Suprapubic skin (tissue), 4 donors: ENCODE results near the gene CYP2S1. TPM values are rescaled to one million over a fixed set of nuclear protein-coding genes. Genes with fewer than 3 reads are reported as not detected.

Experiments
- DNase-seq, 2 donors: peaks; one replicate each; pipeline ENCODE4 v3.0.0-alpha.2; 2019; ENCODE audit warnings: low spot score in 2 of 2
- H3K27ac ChIP-seq: fragments of 200-600 bp; sonication (generic); one replicate; pipeline ENCODE4 v1.5.1; 2019
- H3K27me3 ChIP-seq: fragments of 200-600 bp; sonication (generic); one replicate; pipeline ENCODE4 v1.5.1; 2019
- H3K36me3 ChIP-seq: fragments of 200-600 bp; sonication (generic); one replicate; pipeline ENCODE4 v1.5.1; 2019
- H3K4me1 ChIP-seq: fragments of 200-600 bp; sonication (generic); one replicate; pipeline ENCODE4 v1.5.1; 2019
- H3K4me3 ChIP-seq: fragments of 200-600 bp; sonication (generic); one replicate; pipeline ENCODE4 v1.5.1; 2019; ENCODE audit warnings: mild to moderate bottlenecking
- H3K9me3 ChIP-seq: fragments of 200-600 bp; sonication (generic); one replicate; pipeline ENCODE4 v1.5.1; 2019
- EP300 ChIP-seq: sonication (generic); formaldehyde crosslinking; IDR thresholded peaks from one replicate; pipeline ENCODE4 v1.6.1; 2017; ENCODE audit warnings: antibody characterized with exemption
- POLR2A ChIP-seq, 2 donors: fragments of 450-650 bp; IDR thresholded peaks; one replicate each; pipeline ENCODE4 v1.6.1; 2017; ENCODE audit warnings: antibody characterized with exemption in 2 of 2, mild to moderate bottlenecking in 2 of 2, moderate library complexity in 2 of 2
- POLR2AphosphoS5 ChIP-seq, 3 donors: sonication (generic); formaldehyde crosslinking; IDR thresholded peaks; one replicate each; pipeline ENCODE4 v1.6.1; 2017; ENCODE audit warnings: antibody characterized with exemption in 3 of 3
- WGBS: methylation state at CpG from one replicate; pipeline ENCODE4 v1.1.5; 2018; 5-methylcytosine and 5-hydroxymethylcytosine counted together
- total RNA-seq, 4 donors: library from RNA; depleted of rRNA; stranded (reverse); fragments of >200 nt; gene quantifications; one replicate each; pipeline ENCODE4 v1.1.0, GENCODE V29; 2016
- TF ChIP-seq, protein P1 (sequence below), 2 donors: fragments of 200-600 bp in 1 of 2; fragments of 450-650 bp in 1 of 2; sonication (generic) in 1 of 2; IDR thresholded peaks; one replicate each; pipeline ENCODE4 v1.5.1; 2016 to 2019; ENCODE audit warnings: antibody characterized with exemption in 2 of 2, mild to moderate bottlenecking in 1 of 2, moderate library complexity in 1 of 2

The CYP2S1 gene
- total RNA-seq, 4 donors from 2014 or later, result 1.8 to 6.5 (median 2.5) TPM

DNA sequence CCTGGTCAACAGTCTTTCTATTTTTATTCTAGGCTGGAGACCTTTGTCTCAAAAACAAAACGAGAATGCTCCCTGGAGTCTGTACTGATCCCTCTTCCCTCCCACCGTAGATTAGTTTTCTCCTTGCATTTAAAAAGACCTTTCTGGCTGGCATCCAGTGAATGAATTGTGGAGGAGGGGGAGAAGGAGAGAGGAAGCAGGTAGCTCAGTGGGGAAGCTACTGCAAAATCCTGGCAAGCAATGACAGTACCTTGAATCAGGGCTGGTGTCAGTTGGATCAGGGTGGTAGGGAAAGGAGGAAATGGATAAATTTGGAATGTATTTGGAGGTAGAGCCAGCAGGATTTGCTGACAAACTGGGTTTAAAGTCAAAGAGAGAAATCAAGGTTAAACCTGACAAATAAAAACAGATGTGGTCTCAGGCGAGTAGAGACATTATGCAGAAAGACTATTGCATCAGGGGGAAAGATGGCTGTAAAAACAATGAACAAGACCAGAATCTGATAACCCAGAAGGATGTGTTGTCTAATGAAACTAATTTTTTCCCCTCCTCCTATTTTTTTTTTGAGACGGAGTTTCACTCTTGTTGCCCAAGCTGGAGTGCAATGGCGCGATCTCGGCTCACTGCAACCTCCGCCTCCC, 3.5 kb upstream of the CYP2S1 start:
- Histone ChIP-seq H3K4me3 (no peak overlapping the region), H3K27ac (no peak overlapping the region), H3K36me3 (no peaks in the 10 kb centered on the region), H3K4me1 (peaks cover 16% of the 10 kb centered on the region), H3K9me3 (no peaks in the 10 kb centered on the region), H3K27me3 (peaks cover 45% of the 10 kb centered on the region)
- no peak for DNase-seq
- TF ChIP-seq POLR2A (IDR thresholded peaks at IDR 0.05) (no peak), POLR2AphosphoS5 (IDR thresholded peaks at IDR 0.05) (no peak), EP300 (no peak)
- TF ChIP-seq, protein P1, sequence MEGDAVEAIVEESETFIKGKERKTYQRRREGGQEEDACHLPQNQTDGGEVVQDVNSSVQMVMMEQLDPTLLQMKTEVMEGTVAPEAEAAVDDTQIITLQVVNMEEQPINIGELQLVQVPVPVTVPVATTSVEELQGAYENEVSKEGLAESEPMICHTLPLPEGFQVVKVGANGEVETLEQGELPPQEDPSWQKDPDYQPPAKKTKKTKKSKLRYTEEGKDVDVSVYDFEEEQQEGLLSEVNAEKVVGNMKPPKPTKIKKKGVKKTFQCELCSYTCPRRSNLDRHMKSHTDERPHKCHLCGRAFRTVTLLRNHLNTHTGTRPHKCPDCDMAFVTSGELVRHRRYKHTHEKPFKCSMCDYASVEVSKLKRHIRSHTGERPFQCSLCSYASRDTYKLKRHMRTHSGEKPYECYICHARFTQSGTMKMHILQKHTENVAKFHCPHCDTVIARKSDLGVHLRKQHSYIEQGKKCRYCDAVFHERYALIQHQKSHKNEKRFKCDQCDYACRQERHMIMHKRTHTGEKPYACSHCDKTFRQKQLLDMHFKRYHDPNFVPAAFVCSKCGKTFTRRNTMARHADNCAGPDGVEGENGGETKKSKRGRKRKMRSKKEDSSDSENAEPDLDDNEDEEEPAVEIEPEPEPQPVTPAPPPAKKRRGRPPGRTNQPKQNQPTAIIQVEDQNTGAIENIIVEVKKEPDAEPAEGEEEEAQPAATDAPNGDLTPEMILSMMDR (IDR thresholded peaks at IDR 0.05), result no peak
- 64% methylated on average over 8 of the region's 8 CpGs for WGBS

DNA sequence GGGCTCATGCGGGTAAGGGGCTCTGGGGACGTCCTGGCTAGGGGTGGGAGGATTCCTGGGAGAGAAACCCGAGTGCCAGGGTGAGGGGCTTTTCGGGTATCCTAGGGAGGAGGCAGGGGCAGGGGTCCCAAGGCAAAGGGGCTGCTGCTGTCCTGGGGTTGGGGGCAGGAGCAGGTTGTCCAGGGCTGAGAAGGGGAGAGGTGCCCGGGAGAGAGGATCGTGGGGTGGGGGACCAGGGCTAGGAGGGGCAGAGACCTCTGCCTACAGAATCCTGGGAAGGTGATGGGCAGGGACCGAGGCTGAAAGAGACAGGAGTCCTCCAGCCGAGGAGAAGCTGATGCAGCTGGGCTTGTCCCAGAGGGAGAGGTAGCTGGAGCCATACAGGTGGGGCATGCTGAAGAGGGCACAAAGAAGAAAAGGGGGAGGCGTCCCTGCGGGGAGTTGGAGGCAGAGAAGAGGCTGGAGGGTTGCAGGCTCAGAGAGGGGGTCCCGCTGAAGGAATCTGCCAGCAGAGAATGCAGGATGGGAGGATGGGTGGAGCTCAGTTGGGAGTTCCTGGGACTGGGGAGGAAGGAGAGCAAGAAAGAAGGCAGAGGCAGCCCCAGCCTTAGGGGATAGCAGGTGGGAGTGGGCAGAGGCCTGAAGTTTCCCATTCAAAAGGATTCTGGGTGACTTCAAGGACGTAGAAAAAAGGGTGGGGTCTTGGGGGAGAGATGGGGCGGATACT, 574 bp downstream of the CYP2S1 start:
- H3K4me1 ChIP-seq, result peaks cover 16% of the 10 kb centered on the region
- TF ChIP-seq, protein P1 (IDR thresholded peaks at IDR 0.05), result no peak
- no peak for TF ChIP-seq EP300
- TF ChIP-seq POLR2AphosphoS5 (IDR thresholded peaks at IDR 0.05), result no peak
- TF ChIP-seq POLR2A (IDR thresholded peaks at IDR 0.05), result no peak
- no peaks in the 10 kb centered on the region for H3K9me3 ChIP-seq
- H3K36me3 ChIP-seq, result no peaks in the 10 kb centered on the region
- H3K27ac ChIP-seq, result no peak overlapping the region
- peaks cover 45% of the 10 kb centered on the region for H3K27me3 ChIP-seq
- no peak for DNase-seq
- WGBS, result 19% methylated on average over 13 of the region's 13 CpGs
- H3K4me3 ChIP-seq, result peak overlapping the region; percentile 47

DNA sequence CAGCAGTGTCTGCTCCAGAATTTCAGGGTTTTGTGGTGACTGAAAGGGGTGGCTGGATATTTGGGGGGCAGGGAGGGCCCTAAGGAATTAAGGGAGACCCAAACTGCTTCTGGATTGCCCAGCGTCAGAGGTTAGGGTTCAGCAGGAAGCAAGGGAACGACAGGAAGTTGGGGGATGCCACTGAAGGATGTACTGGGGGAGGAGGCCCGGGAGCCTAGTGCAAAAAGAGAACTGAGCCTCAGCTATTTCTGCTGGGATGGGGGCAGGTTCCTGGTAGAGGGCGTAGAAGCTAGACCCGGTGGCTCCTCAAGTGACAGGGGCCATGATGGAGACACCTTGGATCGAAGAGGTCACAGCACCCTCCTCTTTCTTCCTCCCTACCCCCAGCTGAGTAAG, 1.1 kb downstream of the CYP2S1 start:
- no peak for DNase-seq
- H3K27me3 ChIP-seq, result peaks cover 41% of the 10 kb centered on the region
- TF ChIP-seq, protein P1 (IDR thresholded peaks at IDR 0.05), result no peak
- TF ChIP-seq POLR2A (IDR thresholded peaks at IDR 0.05) (no peak), POLR2AphosphoS5 (IDR thresholded peaks at IDR 0.05) (no peak), EP300 (no peak)
- peaks cover 16% of the 10 kb centered on the region for H3K4me1 ChIP-seq
- no peak overlapping the region for H3K4me3 ChIP-seq
- WGBS, result 47% methylated on average over 4 of the region's 6 CpGs
- no peaks in the 10 kb centered on the region for H3K36me3 ChIP-seq
- H3K9me3 ChIP-seq, result no peaks in the 10 kb centered on the region
- no peak overlapping the region for H3K27ac ChIP-seq

DNA sequence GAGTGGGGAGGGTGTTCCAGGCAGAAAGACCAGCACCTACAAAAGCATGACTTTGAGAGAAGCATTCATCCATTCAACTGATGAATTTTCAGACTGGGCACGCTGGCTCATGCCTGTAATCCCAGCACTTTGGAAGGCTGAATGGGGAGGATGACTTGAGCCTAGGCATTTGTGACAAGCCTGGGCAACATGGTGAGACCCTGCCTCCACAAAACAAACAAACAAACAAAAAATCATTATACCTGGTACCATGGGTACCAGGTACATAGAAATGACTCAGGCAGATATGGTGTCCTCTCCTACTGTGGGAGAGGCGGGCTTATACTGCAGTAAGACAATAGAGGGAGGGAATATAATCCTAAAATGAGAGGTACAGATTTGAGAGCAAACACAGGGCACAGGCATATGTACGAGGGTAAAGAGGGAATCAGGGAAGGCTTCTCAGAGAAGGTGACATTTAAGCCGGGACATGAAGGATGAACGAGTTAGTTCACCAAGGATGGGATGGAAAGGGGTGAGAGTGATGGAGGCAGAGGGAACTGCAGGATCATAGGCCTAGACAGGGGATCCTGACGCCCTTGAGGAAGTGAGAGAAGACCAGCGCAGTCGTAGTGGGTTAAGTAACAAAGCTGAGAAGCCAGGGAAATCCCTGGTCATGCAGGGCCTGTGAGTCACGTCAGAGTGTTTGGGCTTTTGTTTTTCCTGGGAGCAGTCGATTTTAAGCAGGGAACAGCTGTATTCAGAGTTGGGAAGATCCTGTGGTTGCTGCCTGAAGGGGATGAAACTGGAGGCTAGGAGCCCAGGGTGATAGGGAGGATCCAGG, 2.9 kb downstream of the CYP2S1 start:
- no peak overlapping the region for H3K27ac ChIP-seq
- TF ChIP-seq EP300 (no peak), POLR2A (IDR thresholded peaks at IDR 0.05) (no peak), POLR2AphosphoS5 (IDR thresholded peaks at IDR 0.05) (no peak)
- TF ChIP-seq, protein P1 (IDR thresholded peaks at IDR 0.05), result no peak
- H3K4me3 ChIP-seq, result no peak overlapping the region
- peaks cover 16% of the 10 kb centered on the region for H3K4me1 ChIP-seq
- peaks cover 28% of the 10 kb centered on the region for H3K27me3 ChIP-seq
- H3K36me3 ChIP-seq, result no peaks in the 10 kb centered on the region
- DNase-seq, result no peak
- H3K9me3 ChIP-seq, result no peaks in the 10 kb centered on the region
- 72% methylated on average over 10 of the region's 10 CpGs for WGBS

DNA sequence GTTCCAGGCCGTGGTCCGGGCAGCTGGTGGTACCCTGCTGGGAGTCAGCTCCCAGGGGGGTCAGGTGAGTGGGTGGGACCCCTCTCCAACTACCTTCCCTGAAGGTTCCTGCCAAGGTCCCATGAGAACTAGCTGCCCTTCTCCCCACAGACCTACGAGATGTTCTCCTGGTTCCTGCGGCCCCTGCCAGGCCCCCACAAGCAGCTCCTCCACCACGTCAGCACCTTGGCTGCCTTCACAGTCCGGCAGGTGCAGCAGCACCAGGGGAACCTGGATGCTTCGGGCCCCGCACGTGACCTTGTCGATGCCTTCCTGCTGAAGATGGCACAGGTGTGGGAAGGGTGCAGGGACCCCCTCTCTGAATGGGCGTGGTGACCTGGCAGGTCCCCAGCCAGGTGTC, 5.5 kb downstream of the CYP2S1 start:
- 89% methylated on average over 11 of the region's 11 CpGs for WGBS
- H3K4me3 ChIP-seq, result no peak overlapping the region
- H3K4me1 ChIP-seq, result peaks cover under 1% of the 10 kb centered on the region
- no peak for DNase-seq
- H3K9me3 ChIP-seq, result no peaks in the 10 kb centered on the region
- H3K27ac ChIP-seq, result no peak overlapping the region
- H3K27me3 ChIP-seq, result peaks cover 5% of the 10 kb centered on the region
- TF ChIP-seq, protein P1 (IDR thresholded peaks at IDR 0.05), result no peak
- TF ChIP-seq POLR2AphosphoS5 (IDR thresholded peaks at IDR 0.05) (no peak), POLR2A (IDR thresholded peaks at IDR 0.05) (no peak), EP300 (no peak)
- H3K36me3 ChIP-seq, result no peaks in the 10 kb centered on the region
